ENCODE measurements around the gene ZNF768.
"Not testable (repeated sequence)": the region's sequence is repeated elsewhere in the genome, so short reads cannot be mapped to it uniquely, and the experiment has no call there.

Gene ZNF768

GRCh38 chr16:30555315-30556124 is 29.2 kb upstream of the ZNF768 start:
- no peak for DNase-seq (ENCODE audit: low read depth in 3 of 3)

DNA sequence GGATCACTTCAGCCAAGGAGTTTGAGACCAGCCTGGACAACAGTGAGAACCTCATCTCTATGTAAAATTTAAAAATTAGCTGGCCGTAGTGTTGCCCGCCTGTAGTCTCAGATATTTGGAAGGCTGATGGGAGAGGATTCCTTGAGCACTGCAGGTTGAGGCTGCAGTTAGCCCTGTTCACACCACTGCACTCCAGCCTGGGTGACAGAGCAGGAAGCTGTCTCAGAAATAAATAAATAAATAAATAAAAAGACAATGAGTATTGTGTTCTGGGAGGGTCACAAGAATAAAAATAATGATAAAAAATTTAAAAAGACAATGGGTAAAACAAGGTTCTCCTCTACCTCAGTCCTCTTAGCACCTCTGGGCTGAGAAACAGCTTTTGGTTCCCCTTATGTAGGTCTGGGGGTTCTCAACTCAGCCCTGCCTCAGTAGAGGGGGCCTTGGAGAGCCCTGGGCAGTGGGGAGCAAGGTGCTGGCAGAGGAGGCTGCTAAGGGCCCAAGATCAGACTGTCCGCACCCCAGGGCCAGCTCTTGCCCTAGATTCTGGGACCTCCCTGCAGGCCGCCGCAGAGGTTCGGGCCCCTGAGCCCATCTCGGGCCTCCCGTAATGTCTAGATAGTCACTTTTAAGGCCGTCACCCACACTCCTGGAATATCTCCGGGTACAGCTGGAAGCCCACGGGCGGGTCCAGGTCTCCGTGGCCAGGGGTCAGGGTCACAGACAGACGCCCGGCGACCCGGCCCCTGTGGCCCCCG is 28.4 kb upstream of the ZNF768 start:
- no peak for DNase-seq (ENCODE audit: low read depth in 3 of 3)

DNA sequence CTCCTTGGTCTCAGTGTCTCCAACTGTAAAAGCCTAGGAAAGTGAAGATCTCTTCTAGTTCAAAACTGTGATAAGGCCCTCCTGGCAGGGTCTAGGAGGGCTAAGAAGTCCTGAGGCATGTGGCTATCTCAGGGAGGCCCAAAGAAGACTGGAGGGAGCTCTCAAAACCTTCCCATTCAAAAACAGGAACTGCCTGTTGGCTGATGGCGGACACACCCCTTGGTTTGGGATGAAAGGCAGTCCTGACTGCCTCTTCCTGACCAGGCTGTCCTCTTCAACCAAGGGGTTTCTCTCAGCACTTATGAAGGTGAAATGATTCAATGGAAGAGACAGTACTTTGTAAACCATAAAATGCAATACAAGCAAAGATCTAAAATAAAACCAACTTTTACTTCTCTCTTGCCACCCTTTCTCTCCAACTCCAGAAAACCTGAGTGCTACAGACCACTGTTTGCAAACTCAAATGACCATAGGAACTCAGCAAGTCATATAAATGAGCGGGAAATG is 27.1 kb upstream of the ZNF768 start:
- DNase-seq (ENCODE audit: low read depth in 3 of 3), result no peak

- no peak for DNase-seq (ENCODE audit: low read depth in 3 of 3)
Measured at GRCh38 chr16:30552956-30553355, 26.6 kb upstream of the ZNF768 start.

- peak in 1 of 3 experiments; percentile 50 for DNase-seq (ENCODE audit: low read depth in 3 of 3)
Measured at GRCh38 chr16:30551781-30552180, 25.4 kb upstream of the ZNF768 start.

DNA sequence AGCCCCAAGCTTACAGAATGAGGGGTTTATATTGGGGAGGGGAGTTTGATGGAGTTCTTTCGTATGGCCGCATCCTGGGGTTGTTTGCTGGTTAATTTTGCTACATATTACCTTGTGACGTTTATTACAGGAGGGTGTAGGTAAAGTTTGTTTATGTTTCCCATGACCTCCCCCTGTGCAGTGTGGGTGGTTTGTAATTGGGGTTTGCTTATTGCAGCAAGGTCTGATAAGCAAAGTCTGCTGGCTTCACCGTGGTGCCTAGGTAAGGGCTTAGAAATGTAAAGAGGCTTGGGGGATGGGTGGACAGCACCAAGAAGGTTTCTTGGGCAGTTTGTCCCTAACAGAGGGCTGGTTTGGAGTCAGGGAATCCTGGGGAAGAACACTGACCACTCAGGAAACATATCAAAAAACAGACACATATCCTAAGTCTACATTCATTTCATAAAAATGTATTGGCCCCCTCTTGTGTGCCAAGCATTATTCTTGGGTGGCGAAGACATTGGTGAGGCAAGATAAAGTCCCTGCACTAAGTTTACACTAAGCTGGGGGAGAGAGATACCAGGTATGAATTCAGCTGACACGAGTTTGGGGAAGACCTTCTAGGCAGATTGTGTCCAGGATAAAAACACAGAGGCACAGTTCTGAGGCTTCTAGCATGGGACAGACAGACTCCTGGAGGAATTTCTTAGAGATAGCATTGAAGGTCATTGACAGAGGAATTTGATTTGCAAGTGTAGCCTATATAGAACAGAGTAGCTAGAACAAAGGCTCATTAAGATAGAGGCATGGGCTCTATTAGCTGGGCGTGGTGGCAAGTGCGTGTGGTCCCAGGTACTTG is 22.3 kb upstream of the ZNF768 start:
- no peak for DNase-seq (ENCODE audit: low read depth in 3 of 3)

DNA sequence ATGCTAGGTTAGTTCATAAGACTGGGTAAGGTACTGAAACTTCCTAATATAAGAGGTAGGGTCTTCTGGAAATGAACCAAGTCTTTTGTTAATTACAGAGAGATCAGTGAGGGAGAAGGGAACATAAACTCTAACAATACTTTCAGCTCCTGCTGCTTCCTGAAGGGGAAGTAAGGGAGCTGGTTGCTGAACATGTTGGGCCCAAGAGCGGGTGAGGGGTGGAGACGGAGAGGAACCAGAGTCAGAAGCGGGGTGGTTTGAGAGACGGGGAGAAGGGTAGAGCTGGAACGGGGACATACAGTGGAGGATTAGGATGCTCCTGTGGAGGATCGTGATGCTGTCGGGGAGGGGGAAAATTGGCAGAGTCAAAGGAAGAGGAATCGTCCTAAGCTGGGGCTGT is 19.7 kb upstream of the ZNF768 start:
- DNase-seq (ENCODE audit: low read depth in 3 of 3), result no peak

- DNase-seq (ENCODE audit: low read depth in 3 of 3), result no peak
Measured at GRCh38 chr16:30543067-30543466, 16.7 kb upstream of the ZNF768 start.

GRCh38 chr16:30541502-30542329 is 15.3 kb upstream of the ZNF768 start:
- no peak for DNase-seq (ENCODE audit: low read depth in 3 of 3)

DNA sequence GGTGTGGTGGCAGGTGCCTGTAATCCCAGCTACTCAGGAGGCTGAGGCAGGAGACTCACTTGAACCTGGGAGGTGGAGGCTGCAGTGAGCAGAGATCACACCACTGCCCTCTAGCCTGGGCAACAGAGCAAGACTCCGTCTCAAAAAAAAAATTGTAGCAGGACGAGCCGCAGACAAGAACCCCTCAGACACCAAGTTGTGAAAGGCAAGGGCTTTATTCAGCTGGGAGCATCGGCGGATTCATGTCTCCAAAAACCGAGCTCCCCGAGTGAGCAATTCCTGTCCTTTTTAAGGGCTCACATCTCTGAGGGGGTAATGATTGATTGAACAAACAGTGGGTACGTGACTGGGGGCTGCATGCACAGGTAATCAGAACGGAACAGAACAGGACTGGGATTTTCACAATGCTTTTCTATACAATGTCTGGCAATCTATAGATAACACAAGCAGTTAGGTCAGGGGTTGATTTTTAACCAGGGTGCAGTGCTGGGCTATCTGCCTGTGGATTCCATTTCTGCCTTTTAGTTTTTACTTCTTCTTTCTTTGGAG is 14.6 kb upstream of the ZNF768 start:
- not testable (repeated sequence) for DNase-seq (ENCODE audit: low read depth in 3 of 3)

GRCh38 chr16:30539986-30540526 is 13.7 kb upstream of the ZNF768 start:
- DNase-seq (ENCODE audit: low read depth in 3 of 3), result not testable (repeated sequence)

- no peak for DNase-seq (ENCODE audit: low read depth in 3 of 3)
Measured at GRCh38 chr16:30539000-30539964, 12.9 kb upstream of the ZNF768 start.

DNA sequence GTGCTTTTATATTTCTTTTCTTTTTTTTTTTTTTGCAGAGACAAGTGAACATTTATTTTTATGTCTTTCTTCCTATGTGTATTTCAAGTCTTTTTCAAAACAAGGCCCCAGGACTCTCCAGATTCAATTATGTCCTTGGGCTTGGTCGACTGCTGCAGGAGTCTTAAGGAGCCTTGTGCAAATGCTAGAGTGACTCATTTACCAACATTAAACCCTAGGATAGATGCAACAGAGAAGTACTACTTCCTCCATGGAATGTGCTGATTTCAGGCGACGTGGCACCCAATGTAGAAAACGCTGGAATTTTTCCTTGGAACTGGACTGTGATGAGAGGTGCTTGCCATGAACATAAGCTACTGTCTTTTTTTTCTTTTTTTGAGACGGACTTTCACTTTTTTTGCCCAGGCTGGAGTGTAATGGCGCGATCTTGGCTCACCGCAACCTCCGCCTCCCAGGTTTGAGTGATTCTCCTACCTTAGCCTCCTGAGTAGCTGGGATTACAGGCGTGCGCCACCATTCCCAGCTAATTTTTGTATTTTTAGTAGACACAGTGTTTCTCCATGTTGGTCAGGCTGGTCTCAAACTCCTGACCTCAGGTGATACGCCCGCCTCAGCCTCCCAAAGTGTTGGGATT is 10.1 kb upstream of the ZNF768 start:
- DNase-seq (ENCODE audit: low read depth in 3 of 3), result not testable (repeated sequence)

DNA sequence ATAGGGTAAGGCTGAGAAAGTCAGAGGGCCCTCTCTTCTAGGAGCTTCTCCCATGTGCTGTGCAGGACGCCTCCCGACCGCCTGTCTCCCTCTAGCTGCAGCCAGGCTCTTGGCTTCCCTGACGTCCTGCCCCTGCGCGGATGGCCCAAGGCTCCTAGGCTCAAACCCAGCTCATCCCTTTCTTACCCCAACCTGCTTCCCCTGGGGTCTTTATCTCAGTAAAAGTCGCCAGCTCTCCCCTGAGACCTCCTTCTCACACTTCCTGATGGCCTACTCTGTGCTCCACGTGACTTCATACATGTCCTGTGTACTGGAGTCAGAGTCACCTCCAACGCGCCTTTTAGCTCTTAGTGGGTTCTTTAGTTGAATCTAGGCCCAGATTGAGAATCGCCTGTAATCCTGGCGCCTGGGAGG is 9.4 kb upstream of the ZNF768 start:
- DNase-seq (ENCODE audit: low read depth in 3 of 3), result peak; percentile 47 to 55 (median 51)

DNA sequence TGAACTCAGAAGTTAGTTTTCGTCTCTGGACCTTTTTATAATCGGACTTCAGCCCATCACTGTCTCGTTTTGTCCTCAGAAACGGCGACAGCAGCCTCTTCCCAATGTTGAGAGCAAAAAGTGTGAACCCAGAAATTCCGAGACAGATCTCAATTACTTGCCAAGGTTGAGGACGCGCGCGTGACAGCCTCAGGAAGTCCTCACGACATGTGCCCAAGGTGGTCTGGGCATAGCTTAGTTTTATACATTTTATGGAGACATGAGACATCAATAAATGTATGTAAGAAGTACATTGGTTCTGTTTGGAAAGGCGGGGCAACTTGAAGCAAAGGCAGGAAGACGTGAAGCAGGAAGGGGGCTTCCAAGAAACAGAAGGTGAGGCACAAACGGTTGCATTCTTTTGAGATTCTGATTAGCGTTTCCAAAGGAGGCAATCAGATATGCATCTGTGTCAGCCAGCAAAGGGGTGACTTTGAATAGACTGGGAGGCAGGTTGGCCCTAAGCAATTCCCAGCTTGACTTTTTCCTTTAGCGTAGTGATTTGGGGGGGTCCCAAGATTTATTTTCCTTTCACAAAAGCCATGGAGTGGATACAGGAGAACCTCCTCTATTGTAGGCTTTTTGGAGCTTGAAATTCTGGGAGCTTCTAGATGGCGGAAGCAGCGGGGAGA is 8.9 kb upstream of the ZNF768 start:
- no peak for DNase-seq (ENCODE audit: low read depth in 3 of 3)

DNA sequence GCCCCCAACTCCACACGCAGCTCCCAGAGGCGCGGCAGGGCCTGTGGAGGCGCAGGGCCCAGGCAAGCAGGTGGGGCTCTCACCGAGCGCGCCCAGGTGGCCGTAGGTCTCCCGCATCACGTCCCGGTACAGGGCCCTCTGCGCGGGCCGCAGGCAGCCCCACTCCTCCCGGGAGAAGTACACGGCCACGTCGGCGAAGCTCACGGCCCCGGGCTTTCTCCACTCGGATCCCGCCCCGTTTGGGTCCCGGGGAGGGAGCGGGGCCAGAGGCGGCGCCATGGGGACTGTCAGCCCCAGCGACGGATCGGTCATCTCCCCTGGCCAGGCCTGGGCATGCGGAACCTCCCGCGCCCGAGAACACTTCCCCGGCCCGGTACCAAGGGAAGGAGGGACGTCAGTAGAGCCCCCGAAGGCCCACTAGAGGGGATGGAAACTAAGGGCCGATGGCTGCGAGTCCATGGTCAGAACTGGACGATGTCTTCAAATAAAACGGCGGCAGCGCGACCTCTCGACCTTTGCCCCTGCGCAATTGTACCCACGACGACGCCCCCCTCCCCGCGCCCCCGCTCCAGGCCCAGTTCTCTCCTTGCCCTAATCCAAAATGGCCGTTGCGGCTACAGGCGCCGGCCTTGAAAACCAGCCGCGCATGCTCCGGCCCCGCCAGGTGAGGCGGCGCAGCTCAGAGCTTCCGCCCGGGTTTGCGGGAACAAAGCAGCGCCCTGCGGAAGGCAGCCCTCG is 8.2 kb upstream of the ZNF768 start, which contains the start of gene ZNF747:
TSS of gene ZNF747 (minus strand) at position 491 of the 738 bp plus-strand sequence. CDS start at position 312, 179 bp downstream.
- DNase-seq (ENCODE audit: low read depth in 3 of 3), result peak; percentile 87

DNA sequence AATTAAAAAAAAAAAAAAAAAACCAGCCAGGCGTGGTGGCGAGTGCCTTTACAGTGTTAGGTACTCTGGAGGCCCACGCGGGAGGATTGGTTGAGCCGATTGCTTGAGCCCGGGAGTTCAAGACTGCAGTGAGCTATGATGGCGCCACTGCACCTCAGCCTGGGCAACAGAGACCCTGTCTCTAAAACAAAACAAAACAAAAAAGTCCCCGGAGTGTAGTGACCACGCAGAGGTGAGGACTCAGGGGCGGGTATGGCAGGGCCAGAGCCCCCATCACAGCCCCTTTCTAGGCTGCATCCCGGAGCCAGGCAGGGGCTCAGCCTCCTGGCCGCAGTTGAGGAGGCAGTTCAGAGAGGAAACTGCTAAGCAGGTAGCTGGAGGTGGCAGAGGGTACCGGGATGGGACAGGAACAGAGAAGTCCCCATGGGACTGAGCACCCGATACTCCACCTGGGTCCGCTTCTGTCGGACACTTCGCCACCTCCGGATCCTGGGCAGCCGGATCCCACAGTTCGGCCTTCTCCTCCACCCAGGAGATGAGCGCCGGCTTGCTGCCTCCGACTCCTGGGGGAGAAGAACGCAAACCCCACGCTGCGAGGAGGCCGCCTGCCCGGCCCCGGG is 7.5 kb upstream of the ZNF768 start:
- DNase-seq (ENCODE audit: low read depth in 3 of 3), result no peak
